Activated CD8-positive, alpha-beta T cell treated with anti-CD3 and anti-CD28 coated beads for 36 hours (primary cell): ENCODE results near the gene AKR1B1. TPM values are rescaled to one million over a fixed set of nuclear protein-coding genes. Genes with fewer than 3 reads are reported as not detected.

ENCODE experiments used
- ATAC-seq: fragments of 200-7000 bp; cut with Tn5 transposase; one replicate; pipeline ENCODE4 v1.10.0; 2021; ENCODE audit warnings: mild to moderate bottlenecking, moderate library complexity
- CTCF ChIA-PET: fragments of 350-600 bp; sonication (Branson Sonifier 250); formaldehyde crosslinking; loops from one replicate; lab custom pipeline; 2021; ENCODE audit warnings: antibody characterized with exemption; lab: Charles Lee
- POLR2A ChIA-PET: fragments of 350-600 bp; sonication (Branson Sonifier 250); formaldehyde crosslinking; loops from one replicate; lab custom pipeline; 2021; ENCODE audit warnings: antibody characterized with exemption; lab: Charles Lee
- DNase-seq: peaks from one replicate; pipeline ENCODE4 v3.0.0-alpha.2; 2020
- H3K27ac Mint-ChIP-seq: one replicate; pipeline ENCODE4 v1.8.0; 2021; ENCODE audit warnings: mild to moderate bottlenecking, mixed read lengths
- H3K27me3 Mint-ChIP-seq: one replicate; pipeline ENCODE4 v1.8.0; 2021; ENCODE audit warnings: mixed read lengths
- H3K36me3 Mint-ChIP-seq: one replicate; pipeline ENCODE4 v1.8.0; 2021; ENCODE audit warnings: low read depth, mixed read lengths
- H3K4me1 Mint-ChIP-seq: one replicate; pipeline ENCODE4 v1.8.0; 2021; ENCODE audit warnings: low read depth, mixed read lengths
- H3K4me3 Mint-ChIP-seq: one replicate; pipeline ENCODE4 v1.8.0; 2021; ENCODE audit warnings: mild to moderate bottlenecking, moderate library complexity, mixed read lengths
- H3K9me3 Mint-ChIP-seq: one replicate; pipeline ENCODE4 v1.8.0; 2021; ENCODE audit warnings: mixed read lengths
- CTCF ChIP-seq: fragments of 200-600 bp; IDR thresholded peaks from one replicate; pipeline ENCODE4 v1.8.0; 2022; ENCODE audit warnings: antibody characterized with exemption, mild to moderate bottlenecking
- intact Hi-C: fragments of 100-400 bp; cut with micrococcal nuclease; formaldehyde crosslinking; loops from one replicate; pipeline ENCODE4 v1.10.0; 2022
- total RNA-seq, 2 experiments: library from RNA; stranded (reverse); gene quantifications; one replicate each; pipeline ENCODE4 v1.2.3, GENCODE V29; 2021

The AKR1B1 gene
- total RNA-seq, 2 experiments from 2014 or later: 106 to 108 TPM

- Mint-ChIP-seq H3K27ac (no peak overlapping the region), H3K27me3 (no peaks in the 10 kb centered on the region), H3K9me3 (no peaks in the 10 kb centered on the region), H3K4me1 (no peaks in the 10 kb centered on the region), H3K4me3 (no peak overlapping the region), H3K36me3 (peaks cover 75% of the 10 kb centered on the region)
- intact Hi-C loops: no loop called here
- DNase-seq: no peak
- ChIA-PET CTCF (interaction anchor here (1.6 to 5.7 kb wide), 2 partner anchors 13 to 102 kb away, joined by 3 to 29 read pairs; partner anchors contain the start of gene AKR1B1), POLR2A (no interaction called here)
- ATAC-seq: no peak
- no peak for TF ChIP-seq CTCF
Observed at GRCh38 chr7:134444961-134445315, 14.0 kb downstream of the AKR1B1 start.

- Mint-ChIP-seq H3K36me3 (peaks cover 77% of the 10 kb centered on the region), H3K9me3 (no peaks in the 10 kb centered on the region), H3K27ac (no peak overlapping the region), H3K27me3 (no peaks in the 10 kb centered on the region), H3K4me1 (no peaks in the 10 kb centered on the region), H3K4me3 (no peak overlapping the region)
- ATAC-seq (no peak), DNase-seq (no peak)
- CTCF ChIA-PET: interaction anchor here (1.1 to 1.6 kb wide), 4 partner anchors 15 to 102 kb away, joined by 3 to 4 read pairs (median 3); partner anchors contain the start of gene AKR1B1
- POLR2A ChIA-PET: no interaction called here
- no peak for TF ChIP-seq CTCF
- intact Hi-C loops: no loop called here
Observed at GRCh38 chr7:134444198-134444960, 14.5 kb downstream of the AKR1B1 start.

- no peak for TF ChIP-seq CTCF
- intact Hi-C loops: no loop called here
- Mint-ChIP-seq H3K27me3 (no peaks in the 10 kb centered on the region), H3K4me3 (no peak overlapping the region), H3K4me1 (no peaks in the 10 kb centered on the region), H3K27ac (no peak overlapping the region), H3K9me3 (peaks cover 3% of the 10 kb centered on the region), H3K36me3 (peaks cover 74% of the 10 kb centered on the region)
- POLR2A ChIA-PET: no interaction called here
- DNase-seq: no peak
- CTCF ChIA-PET: interaction anchor here (1.1 to 1.6 kb wide), 4 partner anchors 16 to 103 kb away, joined by 3 to 4 read pairs (median 3); partner anchors contain the start of gene AKR1B1
- no peak for ATAC-seq
Observed at GRCh38 chr7:134443396-134444070, 15.4 kb downstream of the AKR1B1 start.

- ChIA-PET POLR2A (no interaction called here), CTCF (interaction anchor here (1.1 kb wide), 1 partner anchor 10 kb away, joined by 3 read pairs; no protein-coding TSS in a partner anchor)
- H3K27ac Mint-ChIP-seq: no peak overlapping the region
- TF ChIP-seq CTCF: no peak
- intact Hi-C loops: no loop called here
- DNase-seq (no peak), ATAC-seq (no peak)
- H3K9me3 Mint-ChIP-seq: peaks cover 5% of the 10 kb centered on the region
- H3K4me3 Mint-ChIP-seq: no peak overlapping the region
- H3K36me3 Mint-ChIP-seq: peaks cover 70% of the 10 kb centered on the region
- H3K4me1 Mint-ChIP-seq: no peaks in the 10 kb centered on the region
- H3K27me3 Mint-ChIP-seq: no peaks in the 10 kb centered on the region
Observed at GRCh38 chr7:134442441-134443220, 16.3 kb downstream of the AKR1B1 start.
